K562 (cell line): Measurements from ENCODE around the gene KLHL34. TPM values are rescaled to one million over a fixed set of nuclear protein-coding genes. Genes with fewer than 3 reads are reported as not detected.

Experiments
- ATAC-seq: fragments of 200-7000 bp; cut with Tn5 transposase; 3 replicates; pipeline ENCODE4 v1.9.1; 2020; ENCODE audit warnings: moderate library complexity
- BruUV-seq: library from RNA; stranded (reverse); fragments of 400-500 nt; replicated peaks from 2 replicates; lab custom pipeline; 2021; lab: Mats Ljungman, UMichigan
- CTCF ChIA-PET: fragments of 300-600 bp; formaldehyde crosslinking; extraction: SDS; loops from one replicate; lab custom pipeline; 2021; ENCODE audit warnings: low intra/inter-chr PET ratio; lab: Yijun Ruan, JAX
- POLR2A ChIA-PET: fragments of 300-600, 350-650 bp; sonication (Branson Sonifier 250); formaldehyde crosslinking; extraction: SDS; loops from one replicate; lab custom pipeline; 2021; ENCODE audit warnings: antibody characterized with exemption, inconsistent platforms; lab: Yijun Ruan, JAX
- DNase-seq, 4 experiments: peaks; one replicate each; pipeline versions ENCODE4 v3.0.0 to v3.0.0-alpha.2; 2011 to 2018; ENCODE audit warnings: low spot score in 3 of 4, mixed read lengths in 3 of 4; ENCODE audit errors: extremely low read depth in 1 of 4
- FAIRE-seq: peaks from 2 replicates; lab custom pipeline; 2011; peaks lifted over from hg19 to GRCh38; lab: Jason Lieb, UNC
- H2AFZ ChIP-seq: 2 replicates; pipeline ENCODE4 v1.6.0; 2011; ENCODE audit warnings: low read depth, low read length, control low read depth, inconsistent platforms
- H3K27ac ChIP-seq: fragments of 200-600 bp; 3 replicates; pipeline ENCODE4 v1.8.0; 2011; ENCODE audit warnings: low read depth, mild to moderate bottlenecking, control low read depth, inconsistent platforms, low read length, moderate library complexity, mixed read lengths; ENCODE audit errors: extremely low read depth
- H3K27me3 ChIP-seq, 2 experiments: fragments of 300-600 bp in 1 of 2; 2 replicates in 1 of 2; 3 replicates in 1 of 2; pipeline versions ENCODE4 v1.6.0 to v1.8.0; 2011; ENCODE audit warnings: inconsistent platforms in 2 of 2, low read length in 2 of 2, mild to moderate bottlenecking in 1 of 2, mixed read lengths in 1 of 2, moderate library complexity in 1 of 2; ENCODE audit not compliant: control insufficient read depth in 2 of 2, insufficient read depth in 2 of 2
- H3K36me3 ChIP-seq: fragments of 300-600 bp; 3 replicates; pipeline ENCODE4 v1.8.0; 2011; ENCODE audit warnings: mild to moderate bottlenecking, low read length, inconsistent platforms; ENCODE audit not compliant: control insufficient read depth, insufficient read depth
- H3K4me1 ChIP-seq, 2 experiments: fragments of 200-600 bp in 1 of 2; replicated peaks in 1 of 2; 2 replicates in 1 of 2; 3 replicates in 1 of 2; pipeline versions ENCODE4 v1.5.1 to v1.8.0; 2011; ENCODE audit warnings: inconsistent platforms in 2 of 2, low read length in 2 of 2, mild to moderate bottlenecking in 1 of 2, mixed read lengths in 1 of 2, moderate library complexity in 1 of 2; ENCODE audit not compliant: control insufficient read depth in 2 of 2, insufficient read depth in 2 of 2
- H3K4me2 ChIP-seq: 2 replicates; pipeline ENCODE4 v1.6.1; 2011; ENCODE audit warnings: low read length, control low read depth, inconsistent platforms, mixed read lengths; ENCODE audit not compliant: insufficient read depth
- H3K4me3 ChIP-seq: fragments of 200-600 bp; sonication (generic), shearing (Covaris generic); 2 replicates; pipeline ENCODE4 v1.5.1; 2016; ENCODE audit warnings: control low read depth, inconsistent platforms
- H3K79me2 ChIP-seq: fragments of 200-600 bp; 3 replicates; pipeline ENCODE4 v1.8.0; 2011; ENCODE audit warnings: low read length, inconsistent platforms; ENCODE audit not compliant: control insufficient read depth, insufficient read depth
- H3K9ac ChIP-seq, 2 experiments: 2 replicates each; pipeline versions ENCODE4 v1.6.0 to v1.6.1; 2011; ENCODE audit warnings: low read depth in 2 of 2, low read length in 2 of 2, control low read depth in 1 of 2, inconsistent platforms in 1 of 2, mild to moderate bottlenecking in 1 of 2, mixed read lengths in 1 of 2; ENCODE audit not compliant: insufficient read depth in 1 of 2
- H3K9me1 ChIP-seq: one replicate; pipeline ENCODE4 v1.6.0; 2011; ENCODE audit warnings: inconsistent platforms, mild to moderate bottlenecking, low read length, moderate library complexity; ENCODE audit not compliant: control insufficient read depth, insufficient read depth
- H3K9me3 ChIP-seq: replicated peaks from 2 replicates; pipeline ENCODE4 v1.5.1; 2011; ENCODE audit warnings: low read depth, low read length, inconsistent platforms; ENCODE audit not compliant: control insufficient read depth, insufficient read depth
- H4K20me1 ChIP-seq: replicated peaks from 2 replicates; pipeline ENCODE4 v1.6.1; 2011; ENCODE audit warnings: low read length, inconsistent platforms, mixed read lengths; ENCODE audit not compliant: control insufficient read depth, insufficient read depth
- BACH1 ChIP-seq: fragments of 200-800 bp; sonication (Bioruptor generic); IDR thresholded peaks from 2 replicates; pipeline ENCODE4 v1.6.1; 2016; ENCODE audit warnings: missing genetic modification characterization, missing compliant biosample characterization
- BRCA1 ChIP-seq, 2 experiments: fragments of 450-650 bp in 1 of 2; sonication (generic) in 1 of 2; formaldehyde crosslinking in 1 of 2; IDR thresholded peaks; 2 replicates each; pipeline versions ENCODE4 v1.5.0 to v1.6.1; 2017 to 2020; ENCODE audit warnings: mild to moderate bottlenecking in 1 of 2, missing genetic modification reagents in 1 of 2
- CAMTA2 ChIP-seq: fragments of 250-450 bp; sonication (Bioruptor Pico); conservative IDR thresholded peaks from 2 replicates; pipeline ENCODE4 v1.5.1; 2022
- DLX4 ChIP-seq: fragments of 250-450 bp; sonication (Bioruptor Pico); IDR thresholded peaks from 2 replicates; pipeline ENCODE4 v1.6.1; 2021; ENCODE audit warnings: mild to moderate bottlenecking
- E2F6 ChIP-seq, 2 experiments: IDR thresholded peaks; 2 replicates each; pipeline ENCODE4 v1.6.1; 2011; ENCODE audit warnings: borderline replicate concordance in 1 of 2, control low read depth in 1 of 2, low read depth in 1 of 2, low read length in 1 of 2, mild to moderate bottlenecking in 1 of 2, mixed read lengths in 1 of 2, moderate library complexity in 1 of 2; ENCODE audit not compliant: insufficient read depth in 1 of 2, insufficient read length in 1 of 2, poor library complexity in 1 of 2, severe bottlenecking in 1 of 2; ENCODE audit errors: extremely low read depth in 1 of 2
- EGR1 ChIP-seq: fragments of 450-650 bp; conservative IDR thresholded peaks from 2 replicates; pipeline ENCODE4 v1.6.1; 2017; ENCODE audit warnings: mild to moderate bottlenecking
- FOXJ3 ChIP-seq: sonication (generic); formaldehyde crosslinking; IDR thresholded peaks from 2 replicates; pipeline ENCODE4 v1.4.0; 2020; ENCODE audit warnings: mild to moderate bottlenecking, missing genetic modification reagents
- HDAC1 ChIP-seq, 2 experiments: fragments of 450-650 bp; IDR thresholded peaks; 2 replicates each; pipeline ENCODE4 v1.6.1; 2016 to 2017; ENCODE audit warnings: inconsistent platforms in 1 of 2, mild to moderate bottlenecking in 1 of 2, moderate library complexity in 1 of 2
- IRF2 ChIP-seq: sonication (generic); formaldehyde crosslinking; IDR thresholded peaks from 2 replicates; pipeline ENCODE4 v1.8.1; 2022; ENCODE audit warnings: mild to moderate bottlenecking, missing genetic modification reagents
- NEUROD1 ChIP-seq: fragments of 150-350 bp; IDR thresholded peaks from 2 replicates; pipeline ENCODE4 v1.6.1; 2014; ENCODE audit warnings: borderline replicate concordance, low read length, low read depth; ENCODE audit not compliant: partially characterized antibody
- SETDB1 ChIP-seq: IDR thresholded peaks from one replicate; pipeline ENCODE4 v1.6.1; 2012; ENCODE audit warnings: low read length, control low read depth, inconsistent platforms
- ZBTB12 ChIP-seq: fragments of 250-450 bp; sonication (Bioruptor Pico); IDR thresholded peaks from 2 replicates; pipeline ENCODE4 v1.4.0; 2020
- WGBS: fragments of 100-300 bp; shearing (Covaris generic); methylation state at CpG from one replicate; pipeline ENCODE4 v1.1.6; 2016; ENCODE audit warnings: low coverage, mixed read lengths; ENCODE audit not compliant: insufficient coverage; ENCODE audit errors: missing lambda C conversion rate; 5-methylcytosine and 5-hydroxymethylcytosine counted together
- in situ Hi-C: fragments of 300-500 bp; cut with MboI; formaldehyde crosslinking; loops from 4 replicates; pipeline ENCODE4 v1.15.0; 2018; ENCODE audit warnings: inconsistent platforms, mixed read lengths
- intact Hi-C: fragments of 100-400 bp; cut with micrococcal nuclease; formaldehyde crosslinking; loops from 2 replicates; pipeline ENCODE4 v1.14.2; 2022
- polyA plus RNA-seq, 8 experiments: library from polyadenylated mRNA; depleted of rRNA in 4 of 8; stranded (reverse) in 5 of 8; unstranded in 3 of 8; fragments of >200 nt; fragmentation: Nextera tagmentation in 2 of 8; fragmentation: Illumina TruSeq in 1 of 8; extraction: Ambion mirVana in 2 of 8; extraction: Trizol in 1 of 8; gene quantifications; 2 replicates each; pipeline versions ENCODE4 v1.2.1 to v1.2.3, GENCODE V29; 2011 to 2014; ENCODE audit warnings: inconsistent platforms in 1 of 8, missing spikeins in 1 of 8
- total RNA-seq, 7 experiments: library from RNA; depleted of rRNA in 6 of 7; stranded (reverse); fragments of >200 nt in 6 of 7; fragmentation: Illumina TruSeq in 2 of 7; extraction: Trizol in 2 of 7; gene quantifications; 2 replicates each; pipeline versions ENCODE4 v1.2.1 to v1.2.3, GENCODE V29; 2011 to 2021; ENCODE audit warnings: low replicate concordance in 1 of 7

The KLHL34 gene
- total and polyA plus RNA-seq, 9 of the 15 experiments (the other 6 are each of a cell fraction or from before 2014, with no cell fraction given), result not detected

GRCh38 chrX:21657318-21658151, 595 bp downstream of the KLHL34 start:
- no peaks in the 10 kb centered on the region for H3K9me3 ChIP-seq
- no peak overlapping the region for H3K9ac ChIP-seq
- H3K4me2 ChIP-seq, result no peak overlapping the region

GRCh38 chrX:21656587-21657317, 1.4 kb downstream of the KLHL34 start:
- Histone ChIP-seq H3K27me3 (no peaks in the 10 kb centered on the region), H3K4me2 (no peak overlapping the region), H2AFZ (no peak overlapping the region), H3K9me3 (no peaks in the 10 kb centered on the region), H3K9me1 (no peaks in the 10 kb centered on the region), H3K4me1 (no peaks in the 10 kb centered on the region; a peak in 1 of 5 replicates), H3K4me3 (no peak overlapping the region), H3K36me3 (no peaks in the 10 kb centered on the region), H3K79me2 (no peaks in the 10 kb centered on the region), H3K27ac (no peak overlapping the region), H3K9ac (no peak overlapping the region), H4K20me1 (no peaks in the 10 kb centered on the region)
- in situ Hi-C loops (no loop called here), intact Hi-C loops (no loop called here)
- ChIA-PET CTCF (no interaction called here), POLR2A (no interaction called here)
- ATAC-seq (no peak), DNase-seq (no peak), FAIRE-seq (no peak)
- BruUV-seq, result no TSS peak
- 27% methylated on average over 8 of the region's 61 CpGs for WGBS
- TF ChIP-seq FOXJ3 (CRISPR knock-in tag), result no peak
- no peak for TF ChIP-seq SETDB1
- no peak for TF ChIP-seq DLX4 (CRISPR knock-in tag)
- TF ChIP-seq ZBTB12, result no peak
- TF ChIP-seq E2F6 (IDR thresholded peaks at IDR 0.05; ENCODE audit: borderline replicate concordance in 1 of 2, extremely low read depth in 1 of 2, insufficient read depth in 1 of 2, insufficient read length in 1 of 2, low read depth in 1 of 2, low read length in 1 of 2, poor library complexity in 1 of 2, severe bottlenecking in 1 of 2), result no peak
- no peak for TF ChIP-seq BACH1 (tag)
- no peak for TF ChIP-seq BRCA1 (IDR thresholded peaks at IDR 0.05)
- no peak for TF ChIP-seq BRCA1 (CRISPR knock-in tag; IDR thresholded peaks at IDR 0.05)
- TF ChIP-seq CAMTA2, result no peak
- no peak for TF ChIP-seq IRF2 (CRISPR knock-in tag)

More at GRCh38 chrX:21657318-21658151, 595 bp downstream of the KLHL34 start:
- no TSS peak for BruUV-seq
- TF ChIP-seq HDAC1 (IDR thresholded peaks at IDR 0.05), result no peak
- TF ChIP-seq EGR1, result no peak
- TF ChIP-seq NEUROD1, result no peak
- H3K27ac ChIP-seq, result no peak overlapping the region
- FAIRE-seq (no peak), ATAC-seq (no peak), DNase-seq (no peak)
- CTCF ChIA-PET, result no interaction called here
- no peak overlapping the region for H3K4me3 ChIP-seq
- no peaks in the 10 kb centered on the region; a peak in 1 of 5 replicates for H3K4me1 ChIP-seq
- no peaks in the 10 kb centered on the region for H4K20me1 ChIP-seq
- intact Hi-C loops, result no loop called here
- H2AFZ ChIP-seq, result no peak overlapping the region
- POLR2A ChIA-PET, result no interaction called here
- H3K9me1 ChIP-seq, result no peaks in the 10 kb centered on the region
- 23% methylated on average over 28 of the region's 57 CpGs for WGBS
- H3K27me3 ChIP-seq, result no peaks in the 10 kb centered on the region
- in situ Hi-C loops, result no loop called here
- no peaks in the 10 kb centered on the region for H3K36me3 ChIP-seq
- no peaks in the 10 kb centered on the region for H3K79me2 ChIP-seq
